ENCODE measurements around the gene SUCNR1. TPM values are rescaled to one million over a fixed set of nuclear protein-coding genes. Genes with fewer than 3 reads are reported as not detected.
"Not testable (repeated sequence)": the region's sequence is repeated elsewhere in the genome, so short reads cannot be mapped to it uniquely, and the experiment has no call there.

SUCNR1 gene
- total RNA-seq, 6 donors from 2014 or later: 0.22 to 3.3 (median 2.9) TPM; not detected in 1

- ATAC-seq (ENCODE audit: low FRiP score in 2 of 2) (no peak), DNase-seq (no peak)
- peak overlapping the region in 2 of 4 donors; percentile 2 to 20 for H3K27ac ChIP-seq
- no peaks in the 10 kb centered on the region for H3K27me3 ChIP-seq
- no peak overlapping the region for H3K4me3 ChIP-seq
- no peaks in the 10 kb centered on the region for H3K36me3 ChIP-seq
- H3K9me3 ChIP-seq: no peaks in the 10 kb centered on the region
- WGBS, 2 donors: 55 to 62% methylated on average over 4 of the region's 4 CpGs
- H3K4me1 ChIP-seq: peaks cover 0 to 2% (median 0%) of the 10 kb centered on the region in 4 donors
- TF ChIP-seq POLR2AphosphoS5 (IDR thresholded peaks at IDR 0.05) (no peak), EP300 (IDR thresholded peaks at IDR 0.05) (no peak), CTCF (IDR thresholded peaks at IDR 0.05) (no peak), POLR2A (IDR thresholded peaks at IDR 0.05) (no peak)
Observed at GRCh38 chr3:151866711-151867410, 6.6 kb upstream of the SUCNR1 start.

GRCh38 chr3:151867666-151868065 is 5.8 kb upstream of the SUCNR1 start:
- DNase-seq: no peak
- Histone ChIP-seq H3K36me3 (no peaks in the 10 kb centered on the region), H3K4me3 (no peak overlapping the region), H3K27me3 (no peaks in the 10 kb centered on the region), H3K4me1 (peaks cover 0 to 2% (median 0%) of the 10 kb centered on the region in 4 donors), H3K9me3 (no peaks in the 10 kb centered on the region), H3K27ac (no peak overlapping the region)
- TF ChIP-seq POLR2A (IDR thresholded peaks at IDR 0.05) (no peak), CTCF (IDR thresholded peaks at IDR 0.05) (no peak), POLR2AphosphoS5 (IDR thresholded peaks at IDR 0.05) (no peak), EP300 (IDR thresholded peaks at IDR 0.05) (no peak)
- ATAC-seq (ENCODE audit: low FRiP score in 2 of 2): no peak
- WGBS, 2 donors: 88 to 91% methylated on average over 1 of the region's 1 CpG

GRCh38 chr3:151869181-151869580 is 4.3 kb upstream of the SUCNR1 start:
- Histone ChIP-seq H3K4me3 (no peak overlapping the region), H3K27me3 (no peaks in the 10 kb centered on the region), H3K9me3 (no peaks in the 10 kb centered on the region), H3K27ac (no peak overlapping the region), H3K4me1 (peaks cover 0 to 2% (median 0%) of the 10 kb centered on the region in 4 donors), H3K36me3 (no peaks in the 10 kb centered on the region)
- ATAC-seq (ENCODE audit: low FRiP score in 2 of 2) (no peak), DNase-seq (no peak)
- WGBS, 2 donors: 34 to 40% methylated on average over 3 of the region's 3 CpGs
- TF ChIP-seq CTCF (IDR thresholded peaks at IDR 0.05) (no peak), EP300 (IDR thresholded peaks at IDR 0.05) (no peak), POLR2AphosphoS5 (IDR thresholded peaks at IDR 0.05) (no peak), POLR2A (IDR thresholded peaks at IDR 0.05) (no peak)

GRCh38 chr3:151871639-151872468 is 1.6 kb upstream of the SUCNR1 start:
- peaks cover 0 to 2% (median 0%) of the 10 kb centered on the region in 4 donors for H3K4me1 ChIP-seq
- H3K27ac ChIP-seq: peak overlapping the region in 2 of 4 donors; percentile 23 to 54
- TF ChIP-seq EP300 (IDR thresholded peaks at IDR 0.05) (no peak), CTCF (IDR thresholded peaks at IDR 0.05) (no peak), POLR2A (IDR thresholded peaks at IDR 0.05) (no peak), POLR2AphosphoS5 (IDR thresholded peaks at IDR 0.05) (no peak)
- DNase-seq (peak in 1 of 2 donors; percentile 30), ATAC-seq (ENCODE audit: low FRiP score in 2 of 2) (peak; percentile 61 to 93)
- no peak overlapping the region for H3K4me3 ChIP-seq
- no peaks in the 10 kb centered on the region for H3K9me3 ChIP-seq
- no peaks in the 10 kb centered on the region for H3K27me3 ChIP-seq
- WGBS, 2 donors: 49 to 50% methylated on average over 8 of the region's 8 CpGs
- H3K36me3 ChIP-seq: no peaks in the 10 kb centered on the region

- not testable (repeated sequence) for H3K9me3 ChIP-seq; H3K4me1 ChIP-seq; H3K36me3 ChIP-seq; H3K4me3 ChIP-seq; ATAC-seq (ENCODE audit: low FRiP score in 2 of 2); DNase-seq; H3K27me3 ChIP-seq
- peak overlapping the region in 2 of 4 donors; percentile 6 to 16 for H3K27ac ChIP-seq
- WGBS, 2 donors: 74 to 80% methylated on average over 5 of the region's 5 CpGs
Observed at GRCh38 chr3:151874079-151874478, 636 bp downstream of the SUCNR1 start.
